NCI-H748 (cell line): ENCODE measurements around the gene SYK.

Experiments
- DNase-seq: peaks from one replicate; lab custom pipeline; 2025; ENCODE audit not compliant: unreplicated experiment; lab: John Stamatoyannopoulos, UW

Gene SYK

GRCh38 chr9:90933468-90933867 is 131.8 kb downstream of the SYK start:
- no peak for DNase-seq

GRCh38 chr9:90939351-90939750 is 137.7 kb downstream of the SYK start:
- DNase-seq: no peak

- no peak for DNase-seq
Observed at GRCh38 chr9:90940280-90940679, 138.7 kb downstream of the SYK start.

DNA sequence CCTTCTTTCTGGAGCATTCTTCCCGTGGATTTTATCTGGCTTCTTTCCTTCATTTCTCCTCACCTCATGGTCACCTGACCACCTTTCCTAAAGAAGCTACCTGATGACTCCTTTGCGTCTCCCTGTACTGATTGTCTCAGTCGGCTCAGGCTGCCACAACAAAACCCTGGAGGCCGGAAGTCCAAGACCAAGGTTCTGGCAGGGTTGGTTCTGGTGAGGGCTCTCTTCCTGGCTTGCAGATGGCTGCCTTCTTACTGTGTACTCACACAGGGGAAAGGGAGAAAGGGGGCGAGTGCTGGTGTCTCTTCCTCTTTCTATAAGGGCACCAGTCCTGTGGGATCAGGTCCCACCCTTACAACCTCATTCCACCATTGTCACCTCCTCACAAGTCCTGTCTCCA is 140.0 kb downstream of the SYK start:
- DNase-seq: no peak

DNA sequence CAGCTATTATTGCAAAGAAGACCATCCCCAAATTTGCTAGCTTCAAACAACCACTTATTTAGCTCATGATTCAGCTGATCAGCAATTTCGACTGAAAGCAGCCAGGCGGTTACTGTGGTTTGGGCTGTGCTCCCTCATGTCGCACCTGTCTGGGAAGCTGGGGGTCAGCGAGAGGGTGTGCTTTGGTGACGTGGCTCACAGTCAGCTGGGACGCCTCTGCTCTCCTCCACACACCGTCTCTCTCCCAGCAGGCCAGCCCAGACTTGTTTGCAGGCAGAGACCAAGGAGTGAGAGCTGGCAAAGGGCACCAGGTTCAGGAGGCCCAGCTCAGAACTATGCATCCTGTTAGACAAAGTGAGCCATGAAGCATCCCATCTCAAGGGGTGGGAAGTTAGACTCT is 140.9 kb downstream of the SYK start:
- no peak for DNase-seq

GRCh38 chr9:90943341-90943740 is 141.7 kb downstream of the SYK start:
- DNase-seq: no peak

- DNase-seq: no peak
Observed at GRCh38 chr9:90945336-90945735, 143.7 kb downstream of the SYK start.

- peak; percentile 15 for DNase-seq
Observed at GRCh38 chr9:90946982-90947381, 145.4 kb downstream of the SYK start.
